GM23338 (cell line): Measurements from ENCODE around the gene LYST.

Source experiments
- EZH2 ChIP-seq: fragments of 200-600 bp; sonication (generic); IDR thresholded peaks from one replicate; pipeline ENCODE4 v1.8.0; 2017; ENCODE audit warnings: antibody characterized with exemption, mild to moderate bottlenecking, low read depth; ENCODE audit not compliant: unreplicated experiment
- EZH2phosphoT487 ChIP-seq: fragments of 200-600 bp; sonication (generic); IDR thresholded peaks from one replicate; pipeline ENCODE4 v1.8.1; 2018; ENCODE audit warnings: antibody characterized with exemption; ENCODE audit not compliant: unreplicated experiment
- TF ChIP-seq, protein P1 (sequence below), 2 experiments: fragments of 200-600 bp in 1 of 2; sonication (generic) in 1 of 2; conservative IDR thresholded peaks; 2 replicates each; pipeline versions ENCODE4 v1.5.1 to v1.6.1; 2016 to 2017; ENCODE audit warnings: antibody characterized with exemption in 2 of 2, low read depth in 2 of 2, mild to moderate bottlenecking in 2 of 2, moderate library complexity in 1 of 2

DNA sequence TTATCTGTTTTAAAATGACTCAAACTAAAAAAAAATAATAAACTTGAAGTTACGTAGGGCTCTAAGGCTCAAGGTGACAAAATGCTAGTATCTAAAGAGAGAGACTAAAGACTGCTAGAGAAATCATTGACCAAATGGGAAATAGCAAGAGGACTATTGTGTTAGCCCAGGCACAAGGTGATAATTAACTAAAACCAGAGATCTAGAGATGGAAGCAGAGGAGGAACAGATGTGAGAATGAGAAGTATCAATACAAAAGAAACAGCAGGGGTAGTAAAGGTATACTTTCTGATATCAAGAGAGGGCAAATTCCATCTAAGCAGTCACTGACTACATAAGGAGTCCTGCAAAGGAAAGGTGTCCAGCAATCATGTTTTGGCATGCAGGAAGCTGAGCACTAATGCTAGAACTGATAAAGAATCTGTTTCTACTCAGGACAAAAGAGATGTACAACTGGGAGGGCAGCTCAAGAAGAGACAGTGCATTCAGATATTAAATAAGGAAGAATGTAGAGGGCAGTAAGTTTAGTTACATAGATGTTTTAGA, 116.9 kb downstream of the LYST start:
- TF ChIP-seq EZH2 (no peak), EZH2phosphoT487 (no peak)
- TF ChIP-seq, protein P1, sequence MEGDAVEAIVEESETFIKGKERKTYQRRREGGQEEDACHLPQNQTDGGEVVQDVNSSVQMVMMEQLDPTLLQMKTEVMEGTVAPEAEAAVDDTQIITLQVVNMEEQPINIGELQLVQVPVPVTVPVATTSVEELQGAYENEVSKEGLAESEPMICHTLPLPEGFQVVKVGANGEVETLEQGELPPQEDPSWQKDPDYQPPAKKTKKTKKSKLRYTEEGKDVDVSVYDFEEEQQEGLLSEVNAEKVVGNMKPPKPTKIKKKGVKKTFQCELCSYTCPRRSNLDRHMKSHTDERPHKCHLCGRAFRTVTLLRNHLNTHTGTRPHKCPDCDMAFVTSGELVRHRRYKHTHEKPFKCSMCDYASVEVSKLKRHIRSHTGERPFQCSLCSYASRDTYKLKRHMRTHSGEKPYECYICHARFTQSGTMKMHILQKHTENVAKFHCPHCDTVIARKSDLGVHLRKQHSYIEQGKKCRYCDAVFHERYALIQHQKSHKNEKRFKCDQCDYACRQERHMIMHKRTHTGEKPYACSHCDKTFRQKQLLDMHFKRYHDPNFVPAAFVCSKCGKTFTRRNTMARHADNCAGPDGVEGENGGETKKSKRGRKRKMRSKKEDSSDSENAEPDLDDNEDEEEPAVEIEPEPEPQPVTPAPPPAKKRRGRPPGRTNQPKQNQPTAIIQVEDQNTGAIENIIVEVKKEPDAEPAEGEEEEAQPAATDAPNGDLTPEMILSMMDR (conservative IDR thresholded peaks at IDR 0.05; ENCODE audit: low read depth in 2 of 2), result no peak
